Cardiac septum (tissue), 1 donor: ENCODE results near the gene TAF8. TPM values are rescaled to one million over a fixed set of nuclear protein-coding genes. Genes with fewer than 3 reads are reported as not detected.

ENCODE experiments used
- DNase-seq: peaks from one replicate; pipeline ENCODE4 v3.0.0-alpha.2; 2020; ENCODE audit warnings: low spot score
- intact Hi-C: fragments of 100-400 bp; cut with DNase I; formaldehyde crosslinking; loops from one replicate; pipeline ENCODE4 v1.14.0; 2022
- total RNA-seq: library from RNA; stranded (reverse); fragmentation: NEBNext Ultra II Directional; extraction: Animal tissue kit (Norgen Biotek cat#: 25700); gene quantifications from one replicate; pipeline ENCODE4 v1.2.1, GENCODE V29; 2021
- donor health status: DM: no; HTN: no; CAD: no.

TAF8 gene
- total RNA-seq, 1 donor from 2014 or later, result 22.3 TPM

- DNase-seq, result no peak
- intact Hi-C loops, result no loop called here
Observed at GRCh38 chr6:42112351-42112750, 62.0 kb downstream of the TAF8 start.

GRCh38 chr6:42113936-42114636, 63.8 kb downstream of the TAF8 start:
- DNase-seq, result no peak
- intact Hi-C loops, result no loop called here

DNA sequence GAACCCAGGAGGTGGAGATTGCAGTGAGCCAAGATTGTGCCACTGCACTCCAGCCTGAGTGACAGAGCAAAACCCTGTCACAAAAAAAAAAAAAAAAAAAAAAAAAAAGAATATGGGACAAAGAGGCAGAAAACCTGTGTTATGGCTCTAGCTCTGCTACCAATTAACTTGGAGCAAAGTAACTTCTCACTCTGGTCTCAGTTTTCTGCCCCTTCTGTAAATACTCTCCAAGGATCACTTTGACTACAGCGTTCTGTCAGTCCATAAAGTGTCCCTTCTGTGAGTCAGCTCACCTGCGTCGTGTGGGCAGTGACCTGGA, 67.5 kb downstream of the TAF8 start:
- intact Hi-C loops, result loop anchor here (5.0 kb wide), 1 partner anchor 41 kb away; no protein-coding TSS in a partner anchor

GRCh38 chr6:42118162-42119001, 68.1 kb downstream of the TAF8 start:
- no peak for DNase-seq
- intact Hi-C loops, result loop anchor here (5.0 kb wide), 1 partner anchor 41 kb away; no protein-coding TSS in a partner anchor

More for the DNA sequence above, 67.5 kb downstream of the TAF8 start:
- no peak for DNase-seq

DNA sequence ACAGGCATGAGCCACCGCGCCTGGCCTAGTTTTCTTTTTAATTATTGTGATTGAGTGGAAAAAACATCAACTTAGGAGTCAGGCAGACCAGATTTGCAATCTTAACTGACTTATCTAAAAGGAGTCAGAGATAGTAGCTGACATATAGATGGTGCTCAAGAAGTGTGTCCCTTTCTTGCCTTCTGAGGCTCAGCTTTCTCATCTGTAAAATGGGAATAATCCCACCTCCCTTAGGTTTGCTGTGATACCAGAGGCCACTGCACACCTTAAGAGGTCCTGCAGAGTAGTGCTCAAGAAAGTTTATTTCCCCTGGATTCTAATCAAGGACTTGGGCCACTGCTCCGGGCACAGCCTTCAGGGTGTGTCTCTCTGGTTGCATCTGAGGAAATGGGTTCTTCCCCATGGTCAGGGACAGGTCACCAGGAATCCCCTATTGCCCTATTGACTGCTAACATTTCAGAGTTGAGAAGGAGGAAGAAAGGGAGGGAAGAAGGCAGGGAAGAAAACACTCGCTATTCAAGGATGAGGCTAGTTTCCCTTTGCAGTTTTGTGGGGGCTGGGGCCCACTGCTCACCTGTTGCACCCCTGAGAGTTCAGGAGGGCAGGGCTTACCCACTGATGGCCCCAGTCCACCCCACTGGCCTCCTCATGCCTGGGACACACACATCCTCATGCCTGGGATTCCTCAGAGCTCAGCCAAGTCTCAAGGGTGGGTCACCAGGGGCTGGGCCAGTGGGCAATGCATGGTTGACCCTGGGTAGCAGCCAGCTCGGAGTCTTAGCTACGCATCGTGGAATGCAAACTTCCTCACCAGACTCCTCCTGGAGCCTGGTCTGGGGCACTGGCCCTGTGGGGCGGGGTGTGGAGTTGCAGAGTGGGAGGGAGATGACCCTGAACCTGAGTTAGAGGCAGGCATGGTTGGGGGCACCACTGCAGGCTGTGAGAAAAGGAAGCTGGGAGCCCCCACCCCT, 70.9 kb downstream of the TAF8 start:
- intact Hi-C loops, result no loop called here
- no peak for DNase-seq

- DNase-seq, result no peak
Observed at GRCh38 chr6:42123379-42124103, 73.2 kb downstream of the TAF8 start.

DNA sequence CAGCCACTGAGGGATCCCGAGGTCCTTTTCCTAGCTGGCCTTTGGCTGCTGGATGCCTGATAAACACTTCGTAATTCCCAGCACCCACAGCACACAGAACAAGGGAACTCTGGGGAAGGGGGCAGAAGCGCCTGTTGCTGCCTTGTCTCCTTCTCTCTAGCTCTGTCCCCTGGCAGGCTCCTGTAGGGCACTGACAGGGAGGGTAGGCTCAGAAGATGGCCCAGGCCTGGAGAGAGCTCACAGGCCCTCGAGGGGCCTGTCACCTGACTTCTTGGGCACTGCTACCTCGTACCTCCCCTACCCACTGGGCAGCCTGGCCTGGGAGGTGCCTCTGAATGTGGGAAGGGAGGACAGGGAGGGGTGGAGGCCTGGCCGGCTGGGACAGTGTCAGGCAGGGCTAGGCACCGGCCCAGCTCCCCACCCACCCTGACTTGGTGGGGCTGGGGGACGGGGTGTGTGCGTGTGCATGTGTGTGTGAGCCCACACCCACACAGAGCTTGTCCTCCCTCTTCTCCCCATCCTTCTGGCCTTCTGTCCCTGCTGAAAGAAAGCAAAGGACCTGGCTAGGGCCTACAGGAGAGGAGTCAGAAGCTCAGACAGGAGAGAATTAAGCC, 74.0 kb downstream of the TAF8 start:
- intact Hi-C loops, result no loop called here
- no peak for DNase-seq

More at GRCh38 chr6:42123379-42124103, 73.2 kb downstream of the TAF8 start:
- intact Hi-C loops, result no loop called here

DNA sequence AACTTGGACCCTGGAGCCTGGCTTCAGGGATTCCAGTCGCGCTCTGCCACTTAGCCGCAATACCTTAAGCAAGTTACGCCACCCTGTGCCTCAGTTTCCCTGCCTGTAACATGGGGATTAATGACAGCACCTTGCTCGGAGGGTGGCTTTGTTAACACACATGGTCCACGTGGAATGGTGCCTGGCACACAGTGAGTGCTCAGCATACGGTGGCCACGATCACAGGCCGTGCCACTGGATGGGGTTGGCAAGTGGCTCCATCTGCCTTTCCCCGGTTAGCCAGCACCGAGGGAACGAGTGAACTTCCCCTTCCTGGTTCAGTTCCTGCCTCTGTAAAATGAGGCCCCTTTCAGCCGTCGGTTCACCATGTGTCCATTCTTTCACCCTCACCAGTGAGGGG, 74.9 kb downstream of the TAF8 start:
- intact Hi-C loops, result no loop called here
- DNase-seq, result no peak

DNA sequence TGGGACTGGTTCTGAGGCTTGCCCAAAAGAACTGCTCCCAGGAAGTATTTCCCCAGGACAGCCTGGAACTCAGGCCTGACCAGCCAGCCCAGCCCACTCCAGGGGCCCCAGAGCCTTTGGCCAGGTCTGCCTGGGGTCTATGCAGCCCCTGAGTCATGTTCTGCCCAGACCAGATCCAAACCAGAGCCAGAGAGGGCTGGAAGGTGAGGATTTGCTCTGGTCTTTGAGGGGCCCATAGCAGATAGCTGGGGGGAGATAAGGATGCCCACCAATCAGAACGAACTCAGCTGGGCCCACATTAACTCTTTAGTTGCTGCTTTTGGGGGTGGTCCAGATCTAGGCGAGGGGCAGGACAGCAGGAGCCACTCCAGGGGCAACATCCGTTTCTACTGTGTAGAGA, 75.3 kb downstream of the TAF8 start:
- no peak for DNase-seq
- intact Hi-C loops, result no loop called here

- DNase-seq, result no peak
- intact Hi-C loops, result no loop called here
Observed at GRCh38 chr6:42128460-42129359, 78.4 kb downstream of the TAF8 start.

DNA sequence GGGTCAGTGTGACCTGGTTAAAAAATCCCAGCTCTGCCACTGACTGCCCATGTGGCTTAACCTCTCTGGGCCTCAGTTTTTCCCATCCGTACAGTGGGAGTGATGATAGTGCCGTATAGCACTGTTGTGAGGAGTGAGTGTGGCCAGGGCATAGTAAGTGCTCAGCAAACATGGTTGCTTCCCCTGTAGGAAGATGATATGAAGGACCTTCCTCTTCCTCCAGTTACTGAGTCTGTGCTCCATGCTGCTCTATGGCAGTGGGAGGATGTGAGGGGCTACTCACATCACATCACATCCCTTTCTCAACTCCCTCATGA, 79.0 kb downstream of the TAF8 start:
- no peak for DNase-seq
- intact Hi-C loops, result no loop called here

DNA sequence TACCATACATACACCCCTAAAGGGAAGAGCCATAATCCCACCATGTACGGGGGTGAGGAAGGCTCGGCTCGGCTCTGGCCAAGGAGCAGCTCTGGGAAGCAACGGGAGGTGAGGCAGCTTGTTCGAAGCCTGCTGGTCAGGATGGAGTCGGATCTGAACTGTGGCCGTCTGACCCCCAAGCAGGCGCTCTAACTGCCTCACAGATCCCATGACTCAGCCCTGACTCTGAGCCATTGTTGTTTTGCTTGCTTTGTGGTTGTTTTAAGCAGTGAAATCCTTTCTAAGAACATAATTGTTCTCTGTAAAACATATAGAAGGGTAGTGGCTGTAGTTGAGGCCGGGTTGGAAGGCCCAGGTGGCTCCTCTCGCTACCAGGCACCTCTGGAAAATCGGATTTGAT, 81.2 kb downstream of the TAF8 start:
- intact Hi-C loops, result no loop called here
- no peak for DNase-seq

- no peak for DNase-seq
- intact Hi-C loops, result no loop called here
Observed at GRCh38 chr6:42133926-42134325, 83.6 kb downstream of the TAF8 start.

DNA sequence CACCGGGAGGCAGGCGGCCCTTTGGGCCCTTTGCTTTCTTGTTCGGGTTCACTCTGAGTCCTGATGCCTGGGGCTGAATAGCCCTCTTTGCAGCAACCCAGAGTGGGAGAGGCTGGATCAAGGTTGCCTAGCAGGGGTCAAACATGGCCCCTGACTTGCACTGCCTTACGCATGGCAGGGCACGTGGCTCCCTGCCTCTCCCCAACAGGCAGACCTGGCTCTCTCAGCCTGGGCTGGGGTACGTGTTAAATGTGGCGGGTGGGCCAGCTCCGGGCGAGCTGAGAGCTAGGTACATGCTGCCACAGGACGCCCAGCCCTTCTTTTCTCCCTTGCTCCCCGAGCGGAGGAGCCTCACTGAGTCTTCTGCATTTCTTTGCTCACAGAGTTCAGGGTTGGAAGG, 84.8 kb downstream of the TAF8 start:
- DNase-seq, result no peak
- intact Hi-C loops, result no loop called here

DNA sequence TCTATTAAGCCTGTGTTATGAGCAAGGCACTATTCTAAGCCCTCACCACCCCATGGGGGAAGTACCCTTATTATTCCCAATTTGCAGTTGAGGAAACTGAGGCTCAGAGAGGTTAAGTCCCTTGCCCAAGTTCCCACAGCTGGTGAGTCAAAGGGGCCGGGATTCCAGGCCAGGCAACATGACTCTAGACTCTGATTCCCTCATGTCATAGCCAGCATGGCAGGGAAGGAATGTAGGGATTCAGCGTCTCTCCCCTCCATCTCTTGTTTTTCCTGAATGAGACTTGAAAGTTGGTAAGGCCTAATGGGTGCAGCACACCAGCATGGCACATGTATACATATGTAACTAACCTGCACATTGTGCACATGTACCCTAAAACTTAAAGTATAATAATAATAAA, 85.4 kb downstream of the TAF8 start:
- no peak for DNase-seq
- intact Hi-C loops, result no loop called here

GRCh38 chr6:42136508-42137193, 86.3 kb downstream of the TAF8 start:
- DNase-seq, result no peak

More at GRCh38 chr6:42136508-42137193, 86.3 kb downstream of the TAF8 start:
- intact Hi-C loops, result no loop called here
